OCI-LY7 (cell line): ENCODE results near the gene BHMT2.

Experiments
- CTCF ChIP-seq: fragments of 200-600 bp; sonication (generic); conservative IDR thresholded peaks from 2 replicates; pipeline ENCODE4 v1.5.1; 2014; ENCODE audit warnings: mild to moderate bottlenecking, antibody characterized with exemption, low read length, moderate library complexity, mixed read lengths
- EZH2phosphoT487 ChIP-seq: fragments of 200-600 bp; sonication (generic); IDR thresholded peaks from 2 replicates; pipeline ENCODE4 v1.6.1; 2018; ENCODE audit warnings: low read depth, borderline replicate concordance, mild to moderate bottlenecking, mixed run types, antibody characterized with exemption, low read length, moderate library complexity, mixed read lengths

- TF ChIP-seq EZH2phosphoT487 = no peak
- no peak for TF ChIP-seq CTCF
Measured at GRCh38 chr5:79081779-79082178, 12.2 kb downstream of the BHMT2 start.
